GM23338 (cell line): ENCODE measurements around the gene PNPLA2. TPM values are rescaled to one million over a fixed set of nuclear protein-coding genes. Genes with fewer than 3 reads are reported as not detected.

Experiments used
- ATAC-seq: fragments of 200-7000 bp; cut with Tn5 transposase; 3 replicates; pipeline ENCODE4 v1.9.1; 2020
- DNase-seq: peaks from one replicate; pipeline ENCODE4 v3.0.0-alpha.2; 2015; ENCODE audit warnings: low spot score
- H2AFZ ChIP-seq: fragments of 200-600 bp; sonication (generic); 2 replicates; pipeline ENCODE4 v1.8.0; 2016; ENCODE audit warnings: antibody characterized with exemption, mild to moderate bottlenecking, moderate library complexity
- H3F3A ChIP-seq: fragments of 200-600 bp; sonication (generic); replicated peaks from 2 replicates; pipeline ENCODE4 v1.8.0; 2017; ENCODE audit warnings: antibody characterized with exemption, mixed run types, low read depth
- H3K27ac ChIP-seq: fragments of 200-600 bp; sonication (generic); 2 replicates; pipeline ENCODE4 v1.6.1; 2016; ENCODE audit warnings: low read depth
- H3K27me3 ChIP-seq: fragments of 200-600 bp; sonication (generic); 2 replicates; pipeline ENCODE4 v1.8.0; 2016; ENCODE audit warnings: mild to moderate bottlenecking, mixed run types, moderate library complexity; ENCODE audit not compliant: insufficient read depth
- H3K36me3 ChIP-seq: fragments of 200-600 bp; sonication (generic); 2 replicates; pipeline ENCODE4 v1.8.0; 2016; ENCODE audit warnings: mild to moderate bottlenecking; ENCODE audit not compliant: insufficient read depth
- H3K4me1 ChIP-seq: fragments of 200-600 bp; sonication (generic); 2 replicates; pipeline ENCODE4 v1.8.0; 2016; ENCODE audit warnings: mild to moderate bottlenecking, moderate library complexity; ENCODE audit not compliant: insufficient read depth
- H3K4me2 ChIP-seq: fragments of 200-600 bp; sonication (generic); 2 replicates; pipeline ENCODE4 v1.7.1; 2017; ENCODE audit warnings: mixed run types
- H3K4me3 ChIP-seq: fragments of 200-600 bp; sonication (generic); 2 replicates; pipeline ENCODE4 v1.6.1; 2016; ENCODE audit warnings: mixed run types
- H3K79me2 ChIP-seq: fragments of 200-600 bp; sonication (generic); replicated peaks from 2 replicates; pipeline ENCODE4 v1.8.0; 2017; ENCODE audit warnings: mild to moderate bottlenecking; ENCODE audit not compliant: insufficient read depth
- H3K9me2 ChIP-seq: fragments of 200-600 bp; sonication (generic); 2 replicates; pipeline ENCODE4 v1.8.0; 2017; ENCODE audit not compliant: insufficient read depth
- H4K20me1 ChIP-seq: fragments of 200-600 bp; sonication (generic); replicated peaks from 2 replicates; pipeline ENCODE4 v1.8.0; 2017; ENCODE audit warnings: mild to moderate bottlenecking; ENCODE audit not compliant: insufficient read depth
- H3K27ac Mint-ChIP-seq: 2 replicates; pipeline ENCODE4 v1.8.0; 2020; ENCODE audit warnings: inconsistent platforms, mild to moderate bottlenecking, moderate library complexity, mixed read lengths
- H3K27me3 Mint-ChIP-seq: 3 replicates; pipeline ENCODE4 v1.8.0; 2022; ENCODE audit warnings: low read depth, mild to moderate bottlenecking, moderate library complexity, mixed read lengths, inconsistent platforms; ENCODE audit not compliant: insufficient read depth, poor library complexity
- H3K36me3 Mint-ChIP-seq: 3 replicates; pipeline ENCODE4 v1.8.0; 2021; ENCODE audit warnings: low read depth, mild to moderate bottlenecking, inconsistent platforms, moderate library complexity, mixed read lengths
- H3K4me1 Mint-ChIP-seq: 3 replicates; pipeline ENCODE4 v1.8.0; 2020; ENCODE audit warnings: mild to moderate bottlenecking, inconsistent platforms, mixed read lengths
- H3K4me3 Mint-ChIP-seq: 3 replicates; pipeline ENCODE4 v1.8.0; 2021; ENCODE audit warnings: moderate library complexity, mild to moderate bottlenecking, inconsistent platforms, mixed read lengths
- H3K9me3 Mint-ChIP-seq: 3 replicates; pipeline ENCODE4 v1.8.0; 2020; ENCODE audit warnings: moderate library complexity, mild to moderate bottlenecking, inconsistent platforms, mixed read lengths
- JUNB ChIP-seq: IDR thresholded peaks from one replicate; pipeline ENCODE4 v1.6.1; 2016; ENCODE audit warnings: antibody characterized with exemption; ENCODE audit not compliant: unreplicated experiment
- NANOG ChIP-seq: IDR thresholded peaks from 2 replicates; pipeline ENCODE4 v1.6.1; 2016; ENCODE audit warnings: antibody characterized with exemption, borderline replicate concordance
- POLR2AphosphoS5 ChIP-seq: IDR thresholded peaks from 2 replicates; pipeline ENCODE4 v1.6.1; 2016; ENCODE audit warnings: antibody characterized with exemption, low read depth
- STAT1 ChIP-seq: IDR thresholded peaks from one replicate; pipeline ENCODE4 v1.6.1; 2016; ENCODE audit warnings: antibody characterized with exemption; ENCODE audit not compliant: unreplicated experiment
- ZNF114 ChIP-seq: fragments of 250-450 bp; sonication (Bioruptor Pico); IDR thresholded peaks from 2 replicates; pipeline ENCODE4 v1.5.0; 2020; ENCODE audit warnings: mild to moderate bottlenecking, moderate library complexity
- polyA plus RNA-seq: library from polyadenylated mRNA; unstranded; fragments of >200 nt; fragmentation: Nextera tagmentation; extraction: Ambion mirVana; gene quantifications from 2 replicates; pipeline ENCODE4 v1.2.1, GENCODE V29; 2016
- total RNA-seq: library from RNA; depleted of rRNA; stranded (reverse); fragments of >200 nt; shearing (Covaris generic); gene quantifications from 2 replicates; pipeline ENCODE4 v1.2.3, GENCODE V29; 2014
- TF ChIP-seq, protein P1 (sequence below), 2 experiments: fragments of 200-600 bp in 1 of 2; sonication (generic) in 1 of 2; conservative IDR thresholded peaks; 2 replicates each; pipeline versions ENCODE4 v1.5.1 to v1.6.1; 2016 to 2017; ENCODE audit warnings: antibody characterized with exemption in 2 of 2, low read depth in 2 of 2, mild to moderate bottlenecking in 2 of 2, moderate library complexity in 1 of 2
- TF ChIP-seq, protein P2 (sequence below): IDR thresholded peaks from one replicate; pipeline ENCODE4 v1.6.1; 2018; ENCODE audit warnings: antibody characterized with exemption; ENCODE audit not compliant: unreplicated experiment

PNPLA2 gene
- total and polyA plus RNA-seq, 2 experiments from 2014 or later, result 31.1 to 45.6 TPM

DNA sequence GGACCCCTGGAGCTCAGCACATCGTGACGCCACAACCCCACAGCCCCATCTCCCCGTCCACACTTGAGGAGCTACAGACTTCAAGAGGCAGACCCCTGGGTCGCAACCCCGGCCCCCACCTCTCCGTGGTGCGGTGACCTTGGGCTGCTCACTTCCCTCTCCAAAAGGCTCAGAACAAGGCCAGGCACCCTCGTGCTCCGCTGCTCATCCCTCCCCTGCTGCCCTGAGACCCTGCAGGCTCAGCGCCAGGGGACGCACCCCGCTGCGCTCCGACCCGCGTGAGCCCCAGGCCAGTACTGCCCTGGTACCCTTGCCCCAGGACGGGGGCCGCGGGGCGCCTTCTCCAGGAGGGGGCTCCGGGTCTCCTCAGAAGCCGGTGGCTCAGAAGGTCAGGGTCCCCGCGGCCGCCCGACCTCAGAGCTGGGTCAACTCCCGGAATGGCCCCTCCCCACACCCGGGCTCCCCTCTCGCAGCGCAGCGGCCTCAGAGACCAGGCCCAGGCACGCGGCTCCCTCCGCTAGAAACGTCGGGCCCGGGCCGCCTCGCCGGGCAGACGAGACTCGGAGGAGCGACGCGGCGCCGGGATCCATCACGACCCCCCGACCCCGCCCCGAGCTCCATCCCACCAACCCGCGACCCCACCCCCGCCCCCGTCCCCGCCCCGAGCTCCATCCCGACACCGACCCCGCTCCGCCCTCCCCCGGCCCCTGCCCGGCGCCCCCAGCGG lies 42.0 kb upstream of the PNPLA2 start:
- peak; percentile 59 for ATAC-seq
- peaks cover 19% of the 10 kb centered on the region for H3K4me1 Mint-ChIP-seq
- Histone ChIP-seq H3K9me2 (no peaks in the 10 kb centered on the region), H3K4me2 (peak overlapping the region; percentile 90), H3K27me3 (no peaks in the 10 kb centered on the region), H4K20me1 (peaks cover 30% of the 10 kb centered on the region), H2AFZ (no peak overlapping the region), H3K4me3 (peak overlapping the region; percentile 87), H3K27ac (no peak overlapping the region), H3K36me3 (no peaks in the 10 kb centered on the region; the same call in 1 of the 2 replicates), H3F3A (peaks cover 4% of the 10 kb centered on the region; the same call in 1 of the 2 replicates), H3K4me1 (peaks cover 11% of the 10 kb centered on the region; the same call in 1 of the 2 replicates), H3K79me2 (peaks cover 43% of the 10 kb centered on the region)
- peaks cover 11% of the 10 kb centered on the region for H3K36me3 Mint-ChIP-seq
- peaks cover 16% of the 10 kb centered on the region for H3K27me3 Mint-ChIP-seq
- no peak for TF ChIP-seq ZNF114 (CRISPR knock-in tag)
- peak; percentile 58; the same call in 1 of the 2 replicates for TF ChIP-seq POLR2AphosphoS5
- peak overlapping the region; percentile 87 for H3K4me3 Mint-ChIP-seq
- DNase-seq, result peak; percentile 89
- peak overlapping the region; percentile 82 for H3K27ac Mint-ChIP-seq
- no peaks in the 10 kb centered on the region for H3K9me3 Mint-ChIP-seq

GRCh38 chr11:777288-778255 lies 41.1 kb upstream of the PNPLA2 start, which contains the start of gene GATD1:
Gene GATD1, minus strand, starts transcription at chr11:777487. Its CDS starts 25 bp downstream, at chr11:777462.
- peaks cover 16% of the 10 kb centered on the region for H3K27me3 Mint-ChIP-seq

More at GRCh38 chr11:777288-778255, 41.1 kb upstream of the PNPLA2 start, which contains the start of gene GATD1:
- H3K27ac ChIP-seq, result no peak within 1 kb of the TSS
- peak within 1 kb of the TSS; percentile 90 for H3K4me2 ChIP-seq
- H4K20me1 ChIP-seq, result peaks cover 30% of the 10 kb centered on the region
- Mint-ChIP-seq H3K36me3 (peaks cover 11% of the 10 kb centered on the region), H3K27ac (peak within 1 kb of the TSS; percentile 82), H3K4me1 (peaks cover 19% of the 10 kb centered on the region), H3K4me3 (peak within 1 kb of the TSS; percentile 87), H3K9me3 (no peaks in the 10 kb centered on the region)
- no peaks in the 10 kb centered on the region; the same call in 1 of the 2 replicates for H3K36me3 ChIP-seq
- TF ChIP-seq, protein P1, sequence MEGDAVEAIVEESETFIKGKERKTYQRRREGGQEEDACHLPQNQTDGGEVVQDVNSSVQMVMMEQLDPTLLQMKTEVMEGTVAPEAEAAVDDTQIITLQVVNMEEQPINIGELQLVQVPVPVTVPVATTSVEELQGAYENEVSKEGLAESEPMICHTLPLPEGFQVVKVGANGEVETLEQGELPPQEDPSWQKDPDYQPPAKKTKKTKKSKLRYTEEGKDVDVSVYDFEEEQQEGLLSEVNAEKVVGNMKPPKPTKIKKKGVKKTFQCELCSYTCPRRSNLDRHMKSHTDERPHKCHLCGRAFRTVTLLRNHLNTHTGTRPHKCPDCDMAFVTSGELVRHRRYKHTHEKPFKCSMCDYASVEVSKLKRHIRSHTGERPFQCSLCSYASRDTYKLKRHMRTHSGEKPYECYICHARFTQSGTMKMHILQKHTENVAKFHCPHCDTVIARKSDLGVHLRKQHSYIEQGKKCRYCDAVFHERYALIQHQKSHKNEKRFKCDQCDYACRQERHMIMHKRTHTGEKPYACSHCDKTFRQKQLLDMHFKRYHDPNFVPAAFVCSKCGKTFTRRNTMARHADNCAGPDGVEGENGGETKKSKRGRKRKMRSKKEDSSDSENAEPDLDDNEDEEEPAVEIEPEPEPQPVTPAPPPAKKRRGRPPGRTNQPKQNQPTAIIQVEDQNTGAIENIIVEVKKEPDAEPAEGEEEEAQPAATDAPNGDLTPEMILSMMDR (conservative IDR thresholded peaks at IDR 0.05; ENCODE audit: low read depth in 2 of 2), result no peak
- peak; percentile 86 for TF ChIP-seq POLR2AphosphoS5
- TF ChIP-seq ZNF114 (CRISPR knock-in tag), result no peak
- TF ChIP-seq, protein P2, sequence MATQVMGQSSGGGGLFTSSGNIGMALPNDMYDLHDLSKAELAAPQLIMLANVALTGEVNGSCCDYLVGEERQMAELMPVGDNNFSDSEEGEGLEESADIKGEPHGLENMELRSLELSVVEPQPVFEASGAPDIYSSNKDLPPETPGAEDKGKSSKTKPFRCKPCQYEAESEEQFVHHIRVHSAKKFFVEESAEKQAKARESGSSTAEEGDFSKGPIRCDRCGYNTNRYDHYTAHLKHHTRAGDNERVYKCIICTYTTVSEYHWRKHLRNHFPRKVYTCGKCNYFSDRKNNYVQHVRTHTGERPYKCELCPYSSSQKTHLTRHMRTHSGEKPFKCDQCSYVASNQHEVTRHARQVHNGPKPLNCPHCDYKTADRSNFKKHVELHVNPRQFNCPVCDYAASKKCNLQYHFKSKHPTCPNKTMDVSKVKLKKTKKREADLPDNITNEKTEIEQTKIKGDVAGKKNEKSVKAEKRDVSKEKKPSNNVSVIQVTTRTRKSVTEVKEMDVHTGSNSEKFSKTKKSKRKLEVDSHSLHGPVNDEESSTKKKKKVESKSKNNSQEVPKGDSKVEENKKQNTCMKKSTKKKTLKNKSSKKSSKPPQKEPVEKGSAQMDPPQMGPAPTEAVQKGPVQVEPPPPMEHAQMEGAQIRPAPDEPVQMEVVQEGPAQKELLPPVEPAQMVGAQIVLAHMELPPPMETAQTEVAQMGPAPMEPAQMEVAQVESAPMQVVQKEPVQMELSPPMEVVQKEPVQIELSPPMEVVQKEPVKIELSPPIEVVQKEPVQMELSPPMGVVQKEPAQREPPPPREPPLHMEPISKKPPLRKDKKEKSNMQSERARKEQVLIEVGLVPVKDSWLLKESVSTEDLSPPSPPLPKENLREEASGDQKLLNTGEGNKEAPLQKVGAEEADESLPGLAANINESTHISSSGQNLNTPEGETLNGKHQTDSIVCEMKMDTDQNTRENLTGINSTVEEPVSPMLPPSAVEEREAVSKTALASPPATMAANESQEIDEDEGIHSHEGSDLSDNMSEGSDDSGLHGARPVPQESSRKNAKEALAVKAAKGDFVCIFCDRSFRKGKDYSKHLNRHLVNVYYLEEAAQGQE, result no peak
- TF ChIP-seq JUNB, result no peak
- no peak for TF ChIP-seq NANOG
- TF ChIP-seq STAT1, result no peak
- peak within 1 kb of the TSS; percentile 87 for H3K4me3 ChIP-seq
- H3K9me2 ChIP-seq, result no peaks in the 10 kb centered on the region
- DNase-seq (peak; percentile 93), ATAC-seq (peak; percentile 63)
- peaks cover 11% of the 10 kb centered on the region; the same call in 1 of the 2 replicates for H3K4me1 ChIP-seq
- H3F3A ChIP-seq, result peaks cover 6% of the 10 kb centered on the region; the same call in 1 of the 2 replicates
- peak within 1 kb of the TSS; percentile 78; the same call in 1 of the 2 replicates for H2AFZ ChIP-seq
- H3K27me3 ChIP-seq, result no peaks in the 10 kb centered on the region
- peaks cover 43% of the 10 kb centered on the region for H3K79me2 ChIP-seq
